ENCODE results near the gene ATG2A.

Gene ATG2A

GRCh38 chr11:64916775-64917662 lies at the start of gene ATG2A:
Gene ATG2A, minus strand, starts transcription at chr11:64917209. Its CDS starts 74 bp downstream, at chr11:64917135.
- Histone ChIP-seq H3K27ac (peak within 1 kb of the TSS; percentile 74 to 80), H3K4me3 (peak within 1 kb of the TSS; percentile 89)
- DNase-seq (ENCODE audit: low spot score), result peak; percentile 99
- no peak for TF ChIP-seq CTCF (IDR thresholded peaks at IDR 0.05)

GRCh38 chr11:64963072-64963631 lies 46.1 kb upstream of the ATG2A start:
- H3K27ac ChIP-seq, result no peak overlapping the region
- H3K4me3 ChIP-seq, result no peak overlapping the region
- no peak for DNase-seq (ENCODE audit: low spot score)
- no peak for TF ChIP-seq CTCF (IDR thresholded peaks at IDR 0.05)

GRCh38 chr11:64960719-64961118 lies 43.7 kb upstream of the ATG2A start:
- Histone ChIP-seq H3K4me3 (no peak overlapping the region), H3K27ac (no peak overlapping the region)
- DNase-seq (ENCODE audit: low spot score), result no peak
- TF ChIP-seq CTCF (IDR thresholded peaks at IDR 0.05), result no peak

GRCh38 chr11:64959498-64959897 lies 42.5 kb upstream of the ATG2A start:
- no peak overlapping the region for H3K4me3 ChIP-seq
- H3K27ac ChIP-seq, result no peak overlapping the region
- no peak for DNase-seq (ENCODE audit: low spot score)
- no peak for TF ChIP-seq CTCF (IDR thresholded peaks at IDR 0.05)

GRCh38 chr11:64954201-64954600 lies 37.2 kb upstream of the ATG2A start:
- TF ChIP-seq CTCF (IDR thresholded peaks at IDR 0.05), result no peak
- Histone ChIP-seq H3K4me3 (no peak overlapping the region), H3K27ac (no peak overlapping the region)
- DNase-seq (ENCODE audit: low spot score), result no peak

GRCh38 chr11:64951529-64951928 lies 34.5 kb upstream of the ATG2A start:
- Histone ChIP-seq H3K4me3 (no peak overlapping the region), H3K27ac (no peak overlapping the region)
- no peak for DNase-seq (ENCODE audit: low spot score)
- TF ChIP-seq CTCF (IDR thresholded peaks at IDR 0.05), result no peak
